Osteoblast (primary cell): ENCODE results near the gene SLC7A8. TPM values are rescaled to one million over a fixed set of nuclear protein-coding genes. Genes with fewer than 3 reads are reported as not detected.

Source experiments
- DNase-seq: peaks from one replicate; pipeline ENCODE4 v3.0.0; 2011; ENCODE audit warnings: low spot score, mixed read lengths; ENCODE audit not compliant: insufficient read length; ENCODE audit errors: missing footprints
- H2AFZ ChIP-seq: 2 replicates; pipeline ENCODE4 v1.6.0; 2011; ENCODE audit warnings: mild to moderate bottlenecking, low read length
- H3K27ac ChIP-seq: 2 replicates; pipeline ENCODE4 v1.5.1; 2011; ENCODE audit warnings: mild to moderate bottlenecking, low read depth, low read length, moderate library complexity
- H3K27me3 ChIP-seq: 2 replicates; pipeline ENCODE4 v1.6.0; 2012; ENCODE audit warnings: mild to moderate bottlenecking, control low read depth, inconsistent platforms, low read length, moderate library complexity; ENCODE audit not compliant: insufficient read depth
- H3K36me3 ChIP-seq: 2 replicates; pipeline ENCODE4 v1.5.1; 2011; ENCODE audit warnings: mild to moderate bottlenecking, low read length, control low read depth, moderate library complexity; ENCODE audit not compliant: insufficient read depth
- H3K4me1 ChIP-seq: 2 replicates; pipeline ENCODE4 v1.5.1; 2011; ENCODE audit warnings: mild to moderate bottlenecking, low read length, control low read depth, moderate library complexity; ENCODE audit not compliant: insufficient read depth
- H3K4me2 ChIP-seq: 2 replicates; pipeline ENCODE4 v1.6.0; 2011; ENCODE audit warnings: mild to moderate bottlenecking, low read length; ENCODE audit not compliant: insufficient read depth
- H3K4me3 ChIP-seq: fragments of 200-600 bp; sonication (generic); 3 replicates; pipeline ENCODE4 v1.5.1; 2012; ENCODE audit warnings: mild to moderate bottlenecking, low read length, inconsistent platforms; ENCODE audit not compliant: insufficient read depth
- H3K79me2 ChIP-seq: 2 replicates; pipeline ENCODE4 v1.6.0; 2012; ENCODE audit warnings: mild to moderate bottlenecking, low read length, control low read depth, inconsistent platforms; ENCODE audit not compliant: insufficient read depth
- H3K9me3 ChIP-seq: 2 replicates; pipeline ENCODE4 v1.5.1; 2011; ENCODE audit warnings: low read depth, low read length, control low read depth
- H4K20me1 ChIP-seq: 2 replicates; pipeline ENCODE4 v1.6.0; 2012; ENCODE audit warnings: mild to moderate bottlenecking, low read length, control low read depth; ENCODE audit not compliant: insufficient read depth
- CTCF ChIP-seq: IDR thresholded peaks from 2 replicates; pipeline ENCODE4 v1.5.1; 2011; ENCODE audit warnings: mild to moderate bottlenecking, low read depth, low read length, moderate library complexity; ENCODE audit errors: extremely low read depth
- total RNA-seq: library from RNA; depleted of rRNA; stranded (reverse); fragments of >200 nt; gene quantifications from 2 replicates; pipeline ENCODE4 v1.2.3, GENCODE V29; 2012

The SLC7A8 gene
- total RNA-seq, 1 donor, result 4.3 TPM

GRCh38 chr14:23120541-23121251 is 62.8 kb downstream of the SLC7A8 start:
- Histone ChIP-seq H3K9me3 (no peaks in the 10 kb centered on the region), H2AFZ (peak overlapping the region; percentile 75), H3K27me3 (no peaks in the 10 kb centered on the region), H3K4me3 (no peak overlapping the region), H3K79me2 (no peaks in the 10 kb centered on the region), H4K20me1 (no peaks in the 10 kb centered on the region), H3K4me1 (peaks cover 15% of the 10 kb centered on the region), H3K36me3 (no peaks in the 10 kb centered on the region), H3K4me2 (peak overlapping the region; percentile 56), H3K27ac (peak overlapping the region; percentile 63)
- peak; percentile 95 for DNase-seq
- TF ChIP-seq CTCF, result peak; percentile 100

GRCh38 chr14:23119363-23120327 is 63.8 kb downstream of the SLC7A8 start:
- TF ChIP-seq CTCF, result no peak
- Histone ChIP-seq H3K4me2 (no peak overlapping the region), H3K9me3 (no peaks in the 10 kb centered on the region), H4K20me1 (no peaks in the 10 kb centered on the region), H3K79me2 (no peaks in the 10 kb centered on the region), H3K4me3 (no peak overlapping the region), H3K36me3 (no peaks in the 10 kb centered on the region), H3K4me1 (peaks cover 23% of the 10 kb centered on the region), H2AFZ (no peak overlapping the region), H3K27ac (no peak overlapping the region), H3K27me3 (no peaks in the 10 kb centered on the region)
- no peak for DNase-seq

GRCh38 chr14:23118506-23119362 is 64.7 kb downstream of the SLC7A8 start, which contains the start of gene CEBPE:
TSS of gene CEBPE (minus strand) at chr14:23119255. CDS start at chr14:23119091, 164 bp downstream.
- H3K36me3 ChIP-seq, result no peaks in the 10 kb centered on the region
- H3K4me3 ChIP-seq, result no peak within 1 kb of the TSS
- no peak for DNase-seq
- H3K79me2 ChIP-seq, result no peaks in the 10 kb centered on the region
- peaks cover 32% of the 10 kb centered on the region for H3K4me1 ChIP-seq
- no peak within 1 kb of the TSS for H2AFZ ChIP-seq
- no peak for TF ChIP-seq CTCF
- no peak within 1 kb of the TSS for H3K4me2 ChIP-seq
- H3K27me3 ChIP-seq, result no peaks in the 10 kb centered on the region
- H3K27ac ChIP-seq, result no peak within 1 kb of the TSS
- H4K20me1 ChIP-seq, result no peaks in the 10 kb centered on the region
- no peaks in the 10 kb centered on the region for H3K9me3 ChIP-seq
